HepG2 (cell line): ENCODE measurements around the gene SLC35B4. TPM values are rescaled to one million over a fixed set of nuclear protein-coding genes. Genes with fewer than 3 reads are reported as not detected.

ENCODE experiments used
- ARNT ChIP-seq: fragments of 450-650 bp; IDR thresholded peaks from 2 replicates; pipeline ENCODE4 v1.6.1; 2017
- ATRX ChIP-seq: sonication (generic); formaldehyde crosslinking; IDR thresholded peaks from 2 replicates; pipeline ENCODE4 v1.4.0; 2020; ENCODE audit warnings: missing genetic modification reagents, borderline replicate concordance
- CBX2 ChIP-seq, 2 experiments: fragments of 200-600 bp in 1 of 2; sonication (generic); formaldehyde crosslinking in 1 of 2; IDR thresholded peaks; 2 replicates each; pipeline versions ENCODE4 v1.7.0 to v1.8.1; 2018 to 2022; ENCODE audit warnings: low read depth in 2 of 2, low read length in 1 of 2, mild to moderate bottlenecking in 1 of 2, missing genetic modification reagents in 1 of 2
- CENPT ChIP-seq: sonication (generic); formaldehyde crosslinking; IDR thresholded peaks from 2 replicates; pipeline ENCODE4 v1.8.0; 2022; ENCODE audit warnings: low read depth, mild to moderate bottlenecking, moderate library complexity, missing genetic modification reagents
- HOXA9 ChIP-seq: sonication (generic); formaldehyde crosslinking; IDR thresholded peaks from 2 replicates; pipeline ENCODE4 v1.8.1; 2022; ENCODE audit warnings: missing genetic modification reagents, mild to moderate bottlenecking, moderate library complexity, borderline replicate concordance
- MYC ChIP-seq: sonication (generic); formaldehyde crosslinking; IDR thresholded peaks from 2 replicates; pipeline ENCODE4 v1.9.0; 2021; ENCODE audit warnings: missing genetic modification reagents, borderline replicate concordance
- NFE2L2 ChIP-seq: fragments of 150-350 bp; IDR thresholded peaks from 2 replicates; pipeline ENCODE4 v1.6.1; 2014; ENCODE audit warnings: low read length
- ZNF567 ChIP-seq: sonication (generic); formaldehyde crosslinking; IDR thresholded peaks from 2 replicates; pipeline ENCODE4 v1.8.1; 2023; ENCODE audit warnings: mild to moderate bottlenecking, missing genetic modification reagents, borderline replicate concordance
- ZNF883 ChIP-seq: sonication (generic); formaldehyde crosslinking; IDR thresholded peaks from 2 replicates; pipeline ENCODE4 v1.5.1; 2020; ENCODE audit warnings: mild to moderate bottlenecking, missing genetic modification reagents; ENCODE audit errors: not compliant biosample characterization
- polyA plus RNA-seq, 8 experiments: library from polyadenylated mRNA; depleted of rRNA in 3 of 8; stranded (reverse) in 7 of 8; unstranded in 1 of 8; fragments of >200 nt; fragmentation: Illumina TruSeq in 4 of 8; extraction: Trizol in 4 of 8; gene quantifications; 2 replicates each; pipeline versions ENCODE4 v1.2.1 to v1.2.3, GENCODE V29; 2011 to 2016; ENCODE audit warnings: low read depth in 4 of 8, missing spikeins in 1 of 8, mixed read lengths in 1 of 8; ENCODE audit not compliant: insufficient read depth in 1 of 8
- total RNA-seq, 5 experiments: library from RNA; depleted of rRNA; stranded (reverse); fragments of >200 nt; fragmentation: Illumina TruSeq; extraction: Trizol; gene quantifications; 2 replicates each; pipeline ENCODE4 v1.2.3, GENCODE V29; 2016; ENCODE audit warnings: low read depth in 1 of 5
- TF ChIP-seq, protein P1 (sequence below): IDR thresholded peaks from 2 replicates; pipeline ENCODE4 v1.6.1; 2016; ENCODE audit warnings: low read depth, missing genetic modification reagents, missing compliant biosample characterization
- TF ChIP-seq, protein P2 (sequence below): sonication (generic); formaldehyde crosslinking; IDR thresholded peaks from 2 replicates; pipeline ENCODE4 v1.5.0; 2020; ENCODE audit warnings: missing genetic modification reagents
- TF ChIP-seq, protein P3 (sequence below): IDR thresholded peaks from 2 replicates; pipeline ENCODE4 v1.6.1; 2016; ENCODE audit warnings: missing compliant biosample characterization, missing genetic modification reagents, borderline replicate concordance
- TF ChIP-seq, protein P4 (sequence below): IDR thresholded peaks from 2 replicates; pipeline ENCODE4 v1.6.1; 2016
- TF ChIP-seq, protein P5 (sequence below): sonication (generic); formaldehyde crosslinking; IDR thresholded peaks from 2 replicates; pipeline ENCODE4 v1.4.0; 2020; ENCODE audit warnings: missing genetic modification reagents, borderline replicate concordance
- TF ChIP-seq, protein P6 (sequence below): IDR thresholded peaks from 2 replicates; pipeline ENCODE4 v1.6.1; 2016; ENCODE audit warnings: low read depth, control low read depth

Gene SLC35B4
- total and polyA plus RNA-seq, 2 of the 13 experiments (the other 11 are each of a cell fraction or from before 2014, with no cell fraction given): 17.1 to 17.8 TPM

DNA sequence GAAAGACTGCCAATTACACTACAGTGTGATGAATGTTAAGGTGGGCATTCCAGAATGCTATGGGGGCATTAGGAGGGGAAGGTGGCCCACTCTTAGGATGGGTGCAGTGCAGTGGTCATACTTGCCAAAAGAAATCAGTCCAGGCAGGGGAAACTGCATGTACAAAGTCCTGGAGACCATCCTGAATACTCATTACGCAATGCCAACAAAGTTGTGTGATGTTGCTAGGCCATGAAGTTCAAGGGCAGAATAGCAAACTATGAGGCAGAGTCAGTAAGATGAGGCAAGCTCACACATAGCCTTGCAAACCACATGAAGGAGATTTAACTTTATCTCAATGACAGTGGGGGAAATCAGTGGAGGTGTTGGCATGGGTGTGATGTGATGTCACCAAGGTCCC, 49.8 kb upstream of the SLC35B4 start (continued):
- no peak for TF ChIP-seq NFE2L2
- TF ChIP-seq MYC: no peak
- no peak for TF ChIP-seq ZNF883
- TF ChIP-seq, protein P1, sequence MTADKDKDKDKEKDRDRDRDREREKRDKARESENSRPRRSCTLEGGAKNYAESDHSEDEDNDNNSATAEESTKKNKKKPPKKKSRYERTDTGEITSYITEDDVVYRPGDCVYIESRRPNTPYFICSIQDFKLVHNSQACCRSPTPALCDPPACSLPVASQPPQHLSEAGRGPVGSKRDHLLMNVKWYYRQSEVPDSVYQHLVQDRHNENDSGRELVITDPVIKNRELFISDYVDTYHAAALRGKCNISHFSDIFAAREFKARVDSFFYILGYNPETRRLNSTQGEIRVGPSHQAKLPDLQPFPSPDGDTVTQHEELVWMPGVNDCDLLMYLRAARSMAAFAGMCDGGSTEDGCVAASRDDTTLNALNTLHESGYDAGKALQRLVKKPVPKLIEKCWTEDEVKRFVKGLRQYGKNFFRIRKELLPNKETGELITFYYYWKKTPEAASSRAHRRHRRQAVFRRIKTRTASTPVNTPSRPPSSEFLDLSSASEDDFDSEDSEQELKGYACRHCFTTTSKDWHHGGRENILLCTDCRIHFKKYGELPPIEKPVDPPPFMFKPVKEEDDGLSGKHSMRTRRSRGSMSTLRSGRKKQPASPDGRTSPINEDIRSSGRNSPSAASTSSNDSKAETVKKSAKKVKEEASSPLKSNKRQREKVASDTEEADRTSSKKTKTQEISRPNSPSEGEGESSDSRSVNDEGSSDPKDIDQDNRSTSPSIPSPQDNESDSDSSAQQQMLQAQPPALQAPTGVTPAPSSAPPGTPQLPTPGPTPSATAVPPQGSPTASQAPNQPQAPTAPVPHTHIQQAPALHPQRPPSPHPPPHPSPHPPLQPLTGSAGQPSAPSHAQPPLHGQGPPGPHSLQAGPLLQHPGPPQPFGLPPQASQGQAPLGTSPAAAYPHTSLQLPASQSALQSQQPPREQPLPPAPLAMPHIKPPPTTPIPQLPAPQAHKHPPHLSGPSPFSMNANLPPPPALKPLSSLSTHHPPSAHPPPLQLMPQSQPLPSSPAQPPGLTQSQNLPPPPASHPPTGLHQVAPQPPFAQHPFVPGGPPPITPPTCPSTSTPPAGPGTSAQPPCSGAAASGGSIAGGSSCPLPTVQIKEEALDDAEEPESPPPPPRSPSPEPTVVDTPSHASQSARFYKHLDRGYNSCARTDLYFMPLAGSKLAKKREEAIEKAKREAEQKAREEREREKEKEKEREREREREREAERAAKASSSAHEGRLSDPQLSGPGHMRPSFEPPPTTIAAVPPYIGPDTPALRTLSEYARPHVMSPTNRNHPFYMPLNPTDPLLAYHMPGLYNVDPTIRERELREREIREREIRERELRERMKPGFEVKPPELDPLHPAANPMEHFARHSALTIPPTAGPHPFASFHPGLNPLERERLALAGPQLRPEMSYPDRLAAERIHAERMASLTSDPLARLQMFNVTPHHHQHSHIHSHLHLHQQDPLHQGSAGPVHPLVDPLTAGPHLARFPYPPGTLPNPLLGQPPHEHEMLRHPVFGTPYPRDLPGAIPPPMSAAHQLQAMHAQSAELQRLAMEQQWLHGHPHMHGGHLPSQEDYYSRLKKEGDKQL (CRISPR knock-in tag): 0 out of 2 replicates have a peak, but pooled peaks have one; percentile 45
- no peak for TF ChIP-seq ATRX (CRISPR knock-in tag)
- no peak for TF ChIP-seq CENPT
- no peak for TF ChIP-seq HOXA9 (CRISPR knock-in tag)
- TF ChIP-seq, protein P2, sequence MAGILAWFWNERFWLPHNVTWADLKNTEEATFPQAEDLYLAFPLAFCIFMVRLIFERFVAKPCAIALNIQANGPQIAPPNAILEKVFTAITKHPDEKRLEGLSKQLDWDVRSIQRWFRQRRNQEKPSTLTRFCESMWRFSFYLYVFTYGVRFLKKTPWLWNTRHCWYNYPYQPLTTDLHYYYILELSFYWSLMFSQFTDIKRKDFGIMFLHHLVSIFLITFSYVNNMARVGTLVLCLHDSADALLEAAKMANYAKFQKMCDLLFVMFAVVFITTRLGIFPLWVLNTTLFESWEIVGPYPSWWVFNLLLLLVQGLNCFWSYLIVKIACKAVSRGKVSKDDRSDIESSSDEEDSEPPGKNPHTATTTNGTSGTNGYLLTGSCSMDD (CRISPR knock-in tag): no peak
- TF ChIP-seq, protein P3, sequence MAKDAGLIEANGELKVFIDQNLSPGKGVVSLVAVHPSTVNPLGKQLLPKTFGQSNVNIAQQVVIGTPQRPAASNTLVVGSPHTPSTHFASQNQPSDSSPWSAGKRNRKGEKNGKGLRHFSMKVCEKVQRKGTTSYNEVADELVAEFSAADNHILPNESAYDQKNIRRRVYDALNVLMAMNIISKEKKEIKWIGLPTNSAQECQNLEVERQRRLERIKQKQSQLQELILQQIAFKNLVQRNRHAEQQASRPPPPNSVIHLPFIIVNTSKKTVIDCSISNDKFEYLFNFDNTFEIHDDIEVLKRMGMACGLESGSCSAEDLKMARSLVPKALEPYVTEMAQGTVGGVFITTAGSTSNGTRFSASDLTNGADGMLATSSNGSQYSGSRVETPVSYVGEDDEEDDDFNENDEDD (CRISPR knock-in tag): no peak
- TF ChIP-seq, protein P4, sequence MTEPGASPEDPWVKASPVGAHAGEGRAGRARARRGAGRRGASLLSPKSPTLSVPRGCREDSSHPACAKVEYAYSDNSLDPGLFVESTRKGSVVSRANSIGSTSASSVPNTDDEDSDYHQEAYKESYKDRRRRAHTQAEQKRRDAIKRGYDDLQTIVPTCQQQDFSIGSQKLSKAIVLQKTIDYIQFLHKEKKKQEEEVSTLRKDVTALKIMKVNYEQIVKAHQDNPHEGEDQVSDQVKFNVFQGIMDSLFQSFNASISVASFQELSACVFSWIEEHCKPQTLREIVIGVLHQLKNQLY (CRISPR knock-in tag): peak; percentile 72
- TF ChIP-seq ARNT: no peak
- TF ChIP-seq CBX2 (IDR thresholded peaks at IDR 0.05; ENCODE audit: low read depth, low read length): no peak
- TF ChIP-seq CBX2 (CRISPR knock-in tag; IDR thresholded peaks at IDR 0.05; ENCODE audit: low read depth): no peak
- TF ChIP-seq, protein P5, sequence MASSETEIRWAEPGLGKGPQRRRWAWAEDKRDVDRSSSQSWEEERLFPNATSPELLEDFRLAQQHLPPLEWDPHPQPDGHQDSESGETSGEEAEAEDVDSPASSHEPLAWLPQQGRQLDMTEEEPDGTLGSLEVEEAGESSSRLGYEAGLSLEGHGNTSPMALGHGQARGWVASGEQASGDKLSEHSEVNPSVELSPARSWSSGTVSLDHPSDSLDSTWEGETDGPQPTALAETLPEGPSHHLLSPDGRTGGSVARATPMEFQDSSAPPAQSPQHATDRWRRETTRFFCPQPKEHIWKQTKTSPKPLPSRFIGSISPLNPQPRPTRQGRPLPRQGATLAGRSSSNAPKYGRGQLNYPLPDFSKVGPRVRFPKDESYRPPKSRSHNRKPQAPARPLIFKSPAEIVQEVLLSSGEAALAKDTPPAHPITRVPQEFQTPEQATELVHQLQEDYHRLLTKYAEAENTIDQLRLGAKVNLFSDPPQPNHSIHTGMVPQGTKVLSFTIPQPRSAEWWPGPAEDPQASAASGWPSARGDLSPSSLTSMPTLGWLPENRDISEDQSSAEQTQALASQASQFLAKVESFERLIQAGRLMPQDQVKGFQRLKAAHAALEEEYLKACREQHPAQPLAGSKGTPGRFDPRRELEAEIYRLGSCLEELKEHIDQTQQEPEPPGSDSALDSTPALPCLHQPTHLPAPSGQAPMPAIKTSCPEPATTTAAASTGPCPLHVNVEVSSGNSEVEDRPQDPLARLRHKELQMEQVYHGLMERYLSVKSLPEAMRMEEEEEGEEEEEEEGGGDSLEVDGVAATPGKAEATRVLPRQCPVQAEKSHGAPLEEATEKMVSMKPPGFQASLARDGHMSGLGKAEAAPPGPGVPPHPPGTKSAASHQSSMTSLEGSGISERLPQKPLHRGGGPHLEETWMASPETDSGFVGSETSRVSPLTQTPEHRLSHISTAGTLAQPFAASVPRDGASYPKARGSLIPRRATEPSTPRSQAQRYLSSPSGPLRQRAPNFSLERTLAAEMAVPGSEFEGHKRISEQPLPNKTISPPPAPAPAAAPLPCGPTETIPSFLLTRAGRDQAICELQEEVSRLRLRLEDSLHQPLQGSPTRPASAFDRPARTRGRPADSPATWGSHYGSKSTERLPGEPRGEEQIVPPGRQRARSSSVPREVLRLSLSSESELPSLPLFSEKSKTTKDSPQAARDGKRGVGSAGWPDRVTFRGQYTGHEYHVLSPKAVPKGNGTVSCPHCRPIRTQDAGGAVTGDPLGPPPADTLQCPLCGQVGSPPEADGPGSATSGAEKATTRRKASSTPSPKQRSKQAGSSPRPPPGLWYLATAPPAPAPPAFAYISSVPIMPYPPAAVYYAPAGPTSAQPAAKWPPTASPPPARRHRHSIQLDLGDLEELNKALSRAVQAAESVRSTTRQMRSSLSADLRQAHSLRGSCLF (CRISPR knock-in tag): no peak
- TF ChIP-seq, protein P6, sequence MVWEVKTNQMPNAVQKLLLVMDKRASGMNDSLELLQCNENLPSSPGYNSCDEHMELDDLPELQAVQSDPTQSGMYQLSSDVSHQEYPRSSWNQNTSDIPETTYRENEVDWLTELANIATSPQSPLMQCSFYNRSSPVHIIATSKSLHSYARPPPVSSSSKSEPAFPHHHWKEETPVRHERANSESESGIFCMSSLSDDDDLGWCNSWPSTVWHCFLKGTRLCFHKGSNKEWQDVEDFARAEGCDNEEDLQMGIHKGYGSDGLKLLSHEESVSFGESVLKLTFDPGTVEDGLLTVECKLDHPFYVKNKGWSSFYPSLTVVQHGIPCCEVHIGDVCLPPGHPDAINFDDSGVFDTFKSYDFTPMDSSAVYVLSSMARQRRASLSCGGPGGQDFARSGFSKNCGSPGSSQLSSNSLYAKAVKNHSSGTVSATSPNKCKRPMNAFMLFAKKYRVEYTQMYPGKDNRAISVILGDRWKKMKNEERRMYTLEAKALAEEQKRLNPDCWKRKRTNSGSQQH (CRISPR knock-in tag): no peak
- TF ChIP-seq ZNF567 (CRISPR knock-in tag): no peak
